HepG2 (cell line): Measurements from ENCODE around the gene CCDC87. TPM values are rescaled to one million over a fixed set of nuclear protein-coding genes. Genes with fewer than 3 reads are reported as not detected.

Source experiments
- AGO1 ChIP-seq: fragments of 200-400 bp; formaldehyde crosslinking; IDR thresholded peaks from 2 replicates; pipeline ENCODE4 v1.6.1; 2017; ENCODE audit warnings: mild to moderate bottlenecking, low read depth, low read length, moderate library complexity; ENCODE audit not compliant: poor library complexity, severe bottlenecking
- FOXK2 ChIP-seq: fragments of 450-650 bp; IDR thresholded peaks from 2 replicates; pipeline ENCODE4 v1.6.1; 2016
- POLR2AphosphoS2 ChIP-seq: IDR thresholded peaks from 2 replicates; pipeline ENCODE4 v1.6.1; 2011; ENCODE audit warnings: low read depth, low read length, improper control_type of control experiment
- SIN3B ChIP-seq: fragments of 150-350 bp; IDR thresholded peaks from 2 replicates; pipeline ENCODE4 v1.6.1; 2014; ENCODE audit warnings: low read length
- SRSF1 ChIP-seq: fragments of 200-400 bp; formaldehyde crosslinking; optimal IDR thresholded peaks from 2 replicates; pipeline ENCODE3; 2017; ENCODE audit warnings: mild to moderate bottlenecking, low read depth, low read length, moderate library complexity
- ZNF124 ChIP-seq: sonication (generic); formaldehyde crosslinking; IDR thresholded peaks from 2 replicates; pipeline ENCODE4 v1.4.0; 2020; ENCODE audit warnings: missing genetic modification reagents
- ZNF34 ChIP-seq: sonication (generic); formaldehyde crosslinking; IDR thresholded peaks from 2 replicates; pipeline ENCODE4 v1.4.0; 2020; ENCODE audit warnings: mild to moderate bottlenecking, missing genetic modification reagents, borderline replicate concordance
- ZNF563 ChIP-seq: sonication (generic); formaldehyde crosslinking; IDR thresholded peaks from 2 replicates; pipeline ENCODE4 v1.8.0; 2022; ENCODE audit warnings: mild to moderate bottlenecking, moderate library complexity, missing genetic modification reagents
- ZNF660 ChIP-seq: sonication (generic); formaldehyde crosslinking; IDR thresholded peaks from 2 replicates; pipeline ENCODE4 v1.5.1; 2020; ENCODE audit warnings: mild to moderate bottlenecking, low read depth, missing genetic modification reagents, borderline replicate concordance
- polyA plus RNA-seq, 8 experiments: library from polyadenylated mRNA; depleted of rRNA in 3 of 8; stranded (reverse) in 7 of 8; unstranded in 1 of 8; fragments of >200 nt; fragmentation: Illumina TruSeq in 4 of 8; extraction: Trizol in 4 of 8; gene quantifications; 2 replicates each; pipeline versions ENCODE4 v1.2.1 to v1.2.3, GENCODE V29; 2011 to 2016; ENCODE audit warnings: low read depth in 4 of 8, missing spikeins in 1 of 8, mixed read lengths in 1 of 8; ENCODE audit not compliant: insufficient read depth in 1 of 8
- total RNA-seq, 5 experiments: library from RNA; depleted of rRNA; stranded (reverse); fragments of >200 nt; fragmentation: Illumina TruSeq; extraction: Trizol; gene quantifications; 2 replicates each; pipeline ENCODE4 v1.2.3, GENCODE V29; 2016; ENCODE audit warnings: low read depth in 1 of 5
- TF ChIP-seq, protein P1 (sequence below): sonication (generic); formaldehyde crosslinking; IDR thresholded peaks from one replicate; pipeline ENCODE4 v1.5.1; 2020; ENCODE audit warnings: mild to moderate bottlenecking, missing genetic modification reagents; ENCODE audit errors: not compliant biosample characterization
- TF ChIP-seq, protein P2 (sequence below): IDR thresholded peaks from 2 replicates; pipeline ENCODE4 v1.6.1; 2016; ENCODE audit warnings: low read depth, borderline replicate concordance
- TF ChIP-seq, protein P3 (sequence below): sonication (generic); formaldehyde crosslinking; IDR thresholded peaks from 2 replicates; pipeline ENCODE4 v1.4.0; 2020; ENCODE audit warnings: mild to moderate bottlenecking, missing genetic modification reagents, borderline replicate concordance

Gene CCDC87
- total and polyA plus RNA-seq, 2 of the 13 experiments (the other 11 are each of a cell fraction or from before 2014, with no cell fraction given): 0.05 to 0.42 TPM

DNA sequence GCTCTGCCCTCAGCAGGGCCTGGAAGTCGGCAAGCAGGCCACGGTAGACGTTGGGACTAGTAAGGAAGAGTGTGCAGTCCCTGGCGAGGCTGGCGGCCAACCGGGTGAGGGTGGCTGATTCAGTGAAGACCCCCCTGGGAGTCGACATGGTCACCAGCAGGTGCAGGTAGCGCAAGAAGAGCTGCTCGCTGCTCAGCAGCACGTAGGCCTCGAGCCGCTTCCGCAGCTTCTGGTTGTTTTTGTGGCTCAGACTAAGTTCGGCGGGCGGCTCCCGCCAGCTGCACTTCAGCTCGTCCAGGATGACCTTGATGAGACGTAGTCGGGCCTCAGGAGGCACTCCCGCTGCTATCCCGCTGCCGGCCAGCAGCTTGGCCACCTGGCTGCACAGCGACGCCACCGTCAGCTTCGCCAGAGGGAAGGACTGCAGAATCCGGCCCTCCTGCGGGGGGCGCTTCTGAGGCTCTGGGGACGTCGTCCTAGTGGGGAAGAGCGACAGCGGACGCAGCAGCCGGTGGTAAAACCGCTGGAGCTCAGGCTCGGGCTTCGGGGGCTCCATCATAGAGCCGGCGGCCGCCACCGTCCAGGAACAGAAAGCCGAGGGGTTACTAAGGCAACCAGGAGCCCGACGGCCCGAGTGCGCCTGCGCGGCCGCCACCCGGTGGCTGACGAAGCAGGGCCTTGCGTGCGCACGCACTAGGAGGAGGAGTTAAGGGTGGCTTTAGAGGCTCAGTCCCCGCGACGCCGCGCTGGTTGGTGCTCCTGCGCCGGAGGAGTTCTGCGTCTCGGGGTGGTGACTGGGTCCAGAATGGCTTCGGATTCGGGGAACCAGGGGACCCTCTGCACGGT is at the start of gene CCDC87, which contains the start of gene CCS (continued):
- TF ChIP-seq, protein P1, sequence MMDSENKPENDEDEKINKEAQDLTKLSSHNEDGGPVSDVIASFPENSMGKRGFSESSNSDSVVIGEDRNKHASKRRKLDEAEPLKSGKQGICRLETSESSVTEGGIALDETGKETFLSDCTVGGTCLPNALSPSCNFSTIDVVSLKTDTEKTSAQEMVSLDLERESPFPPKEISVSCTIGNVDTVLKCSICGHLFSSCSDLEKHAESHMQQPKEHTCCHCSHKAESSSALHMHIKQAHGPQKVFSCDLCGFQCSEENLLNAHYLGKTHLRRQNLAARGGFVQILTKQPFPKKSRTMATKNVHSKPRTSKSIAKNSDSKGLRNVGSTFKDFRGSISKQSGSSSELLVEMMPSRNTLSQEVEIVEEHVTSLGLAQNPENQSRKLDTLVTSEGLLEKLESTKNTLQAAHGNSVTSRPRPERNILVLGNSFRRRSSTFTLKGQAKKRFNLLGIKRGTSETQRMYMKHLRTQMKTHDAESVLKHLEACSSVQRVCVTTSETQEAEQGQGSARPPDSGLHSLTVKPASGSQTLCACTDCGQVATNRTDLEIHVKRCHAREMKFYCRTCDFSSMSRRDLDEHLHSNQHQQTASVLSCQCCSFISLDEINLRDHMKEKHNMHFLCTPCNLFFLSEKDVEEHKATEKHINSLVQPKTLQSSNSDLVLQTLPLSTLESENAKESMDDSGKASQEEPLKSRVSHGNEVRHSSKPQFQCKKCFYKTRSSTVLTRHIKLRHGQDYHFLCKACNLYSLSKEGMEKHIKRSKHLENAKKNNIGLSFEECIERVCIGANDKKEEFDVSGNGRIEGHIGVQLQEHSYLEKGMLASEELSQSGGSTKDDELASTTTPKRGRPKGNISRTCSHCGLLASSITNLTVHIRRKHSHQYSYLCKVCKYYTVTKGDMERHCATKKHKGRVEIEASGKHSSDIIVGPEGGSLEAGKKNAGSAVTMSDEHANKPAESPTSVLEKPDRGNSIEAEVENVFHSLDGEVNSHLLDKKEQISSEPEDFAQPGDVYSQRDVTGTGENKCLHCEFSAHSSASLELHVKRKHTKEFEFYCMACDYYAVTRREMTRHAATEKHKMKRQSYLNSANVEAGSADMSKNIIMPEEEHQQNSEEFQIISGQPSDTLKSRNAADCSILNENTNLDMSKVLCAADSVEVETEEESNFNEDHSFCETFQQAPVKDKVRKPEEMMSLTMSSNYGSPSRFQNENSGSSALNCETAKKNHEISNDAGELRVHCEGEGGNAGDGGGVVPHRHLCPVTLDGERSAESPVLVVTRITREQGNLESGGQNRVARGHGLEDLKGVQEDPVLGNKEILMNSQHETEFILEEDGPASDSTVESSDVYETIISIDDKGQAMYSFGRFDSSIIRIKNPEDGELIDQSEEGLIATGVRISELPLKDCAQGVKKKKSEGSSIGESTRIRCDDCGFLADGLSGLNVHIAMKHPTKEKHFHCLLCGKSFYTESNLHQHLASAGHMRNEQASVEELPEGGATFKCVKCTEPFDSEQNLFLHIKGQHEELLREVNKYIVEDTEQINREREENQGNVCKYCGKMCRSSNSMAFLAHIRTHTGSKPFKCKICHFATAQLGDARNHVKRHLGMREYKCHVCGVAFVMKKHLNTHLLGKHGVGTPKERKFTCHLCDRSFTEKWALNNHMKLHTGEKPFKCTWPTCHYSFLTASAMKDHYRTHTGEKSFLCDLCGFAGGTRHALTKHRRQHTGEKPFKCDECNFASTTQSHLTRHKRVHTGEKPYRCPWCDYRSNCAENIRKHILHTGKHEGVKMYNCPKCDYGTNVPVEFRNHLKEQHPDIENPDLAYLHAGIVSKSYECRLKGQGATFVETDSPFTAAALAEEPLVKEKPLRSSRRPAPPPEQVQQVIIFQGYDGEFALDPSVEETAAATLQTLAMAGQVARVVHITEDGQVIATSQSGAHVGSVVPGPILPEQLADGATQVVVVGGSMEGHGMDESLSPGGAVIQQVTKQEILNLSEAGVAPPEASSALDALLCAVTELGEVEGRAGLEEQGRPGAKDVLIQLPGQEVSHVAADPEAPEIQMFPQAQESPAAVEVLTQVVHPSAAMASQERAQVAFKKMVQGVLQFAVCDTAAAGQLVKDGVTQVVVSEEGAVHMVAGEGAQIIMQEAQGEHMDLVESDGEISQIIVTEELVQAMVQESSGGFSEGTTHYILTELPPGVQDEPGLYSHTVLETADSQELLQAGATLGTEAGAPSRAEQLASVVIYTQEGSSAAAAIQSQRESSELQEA: peak; percentile 44
- TF ChIP-seq ZNF124 (CRISPR knock-in tag) (peak; percentile 70; the same call in 1 of the 2 replicates), SIN3B (no peak; the same call in 1 of the 2 replicates), ZNF34 (CRISPR knock-in tag) (peak; percentile 72; the same call in 1 of the 2 replicates), FOXK2 (no peak), AGO1 (peak; percentile 27), POLR2AphosphoS2 (no peak), ZNF563 (peak; percentile 95), SRSF1 (no peak), ZNF660 (CRISPR knock-in tag) (no peak)
- TF ChIP-seq, protein P2, sequence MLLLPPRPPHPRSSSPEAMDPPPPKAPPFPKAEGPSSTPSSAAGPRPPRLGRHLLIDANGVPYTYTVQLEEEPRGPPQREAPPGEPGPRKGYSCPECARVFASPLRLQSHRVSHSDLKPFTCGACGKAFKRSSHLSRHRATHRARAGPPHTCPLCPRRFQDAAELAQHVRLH (CRISPR knock-in tag): peak; percentile 82; the same call in 1 of the 2 replicates
- TF ChIP-seq, protein P3, sequence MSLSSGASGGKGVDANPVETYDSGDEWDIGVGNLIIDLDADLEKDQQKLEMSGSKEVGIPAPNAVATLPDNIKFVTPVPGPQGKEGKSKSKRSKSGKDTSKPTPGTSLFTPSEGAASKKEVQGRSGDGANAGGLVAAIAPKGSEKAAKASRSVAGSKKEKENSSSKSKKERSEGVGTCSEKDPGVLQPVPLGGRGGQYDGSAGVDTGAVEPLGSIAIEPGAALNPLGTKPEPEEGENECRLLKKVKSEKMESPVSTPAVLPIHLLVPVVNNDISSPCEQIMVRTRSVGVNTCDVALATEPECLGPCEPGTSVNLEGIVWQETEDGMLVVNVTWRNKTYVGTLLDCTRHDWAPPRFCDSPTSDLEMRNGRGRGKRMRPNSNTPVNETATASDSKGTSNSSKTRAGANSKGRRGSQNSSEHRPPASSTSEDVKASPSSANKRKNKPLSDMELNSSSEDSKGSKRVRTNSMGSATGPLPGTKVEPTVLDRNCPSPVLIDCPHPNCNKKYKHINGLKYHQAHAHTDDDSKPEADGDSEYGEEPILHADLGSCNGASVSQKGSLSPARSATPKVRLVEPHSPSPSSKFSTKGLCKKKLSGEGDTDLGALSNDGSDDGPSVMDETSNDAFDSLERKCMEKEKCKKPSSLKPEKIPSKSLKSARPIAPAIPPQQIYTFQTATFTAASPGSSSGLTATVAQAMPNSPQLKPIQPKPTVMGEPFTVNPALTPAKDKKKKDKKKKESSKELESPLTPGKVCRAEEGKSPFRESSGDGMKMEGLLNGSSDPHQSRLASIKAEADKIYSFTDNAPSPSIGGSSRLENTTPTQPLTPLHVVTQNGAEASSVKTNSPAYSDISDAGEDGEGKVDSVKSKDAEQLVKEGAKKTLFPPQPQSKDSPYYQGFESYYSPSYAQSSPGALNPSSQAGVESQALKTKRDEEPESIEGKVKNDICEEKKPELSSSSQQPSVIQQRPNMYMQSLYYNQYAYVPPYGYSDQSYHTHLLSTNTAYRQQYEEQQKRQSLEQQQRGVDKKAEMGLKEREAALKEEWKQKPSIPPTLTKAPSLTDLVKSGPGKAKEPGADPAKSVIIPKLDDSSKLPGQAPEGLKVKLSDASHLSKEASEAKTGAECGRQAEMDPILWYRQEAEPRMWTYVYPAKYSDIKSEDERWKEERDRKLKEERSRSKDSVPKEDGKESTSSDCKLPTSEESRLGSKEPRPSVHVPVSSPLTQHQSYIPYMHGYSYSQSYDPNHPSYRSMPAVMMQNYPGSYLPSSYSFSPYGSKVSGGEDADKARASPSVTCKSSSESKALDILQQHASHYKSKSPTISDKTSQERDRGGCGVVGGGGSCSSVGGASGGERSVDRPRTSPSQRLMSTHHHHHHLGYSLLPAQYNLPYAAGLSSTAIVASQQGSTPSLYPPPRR (CRISPR knock-in tag): peak; percentile 19; the same call in 1 of the 2 replicates
